Measurements from ENCODE around the gene WDR91. TPM values are rescaled to one million over a fixed set of nuclear protein-coding genes. Genes with fewer than 3 reads are reported as not detected.

The WDR91 gene
- total RNA-seq, 1 experiment from 2014 or later = 8.8 TPM

- H3K4me3 ChIP-seq (ENCODE audit: low read depth in 2 of 2, low read length in 2 of 2) = peak overlapping the region; percentile 97; a peak in 2 of 4 replicates
- H3K27me3 ChIP-seq (ENCODE audit: control insufficient read depth, insufficient read depth, low read length) = no peaks in the 10 kb centered on the region
- DNase-seq (ENCODE audit: low read depth, low spot score) (no peak), ATAC-seq (no peak)
- BruUV-seq (replicated peaks) = no TSS peak
- TF ChIP-seq SIN3A (IDR thresholded peaks at IDR 0.05; ENCODE audit: borderline replicate concordance, insufficient read depth, low read depth, low read length) = no peak
- TF ChIP-seq CTCF (IDR thresholded peaks at IDR 0.05) = no peak
- TF ChIP-seq REST (IDR thresholded peaks at IDR 0.05; ENCODE audit: insufficient read depth in 1 of 2, low read depth in 2 of 2, low read length in 1 of 2) = no peak
- TF ChIP-seq TCF7L2 (IDR thresholded peaks at IDR 0.05; ENCODE audit: low read depth, low read length) = no peak
- no peak for TF ChIP-seq POLR2AphosphoS5 (IDR thresholded peaks at IDR 0.05; ENCODE audit: low read depth, low read length)
- peak overlapping the region; percentile 96 for H3K27ac ChIP-seq (ENCODE audit: low read length)
- no peaks in the 10 kb centered on the region for H3K9me3 ChIP-seq (ENCODE audit: control insufficient read depth, insufficient read depth, low read depth, low read length)
- in situ Hi-C loops (cut with HindIII; ENCODE audit: low pct_unique_long_range_greater_than_20kb, low sequenced_read_pairs) = no loop called here
- intact Hi-C loops (cut with micrococcal nuclease; ENCODE audit: unreplicated experiment) = no loop called here
- CTCF ChIA-PET = no interaction called here
- peaks cover 5% of the 10 kb centered on the region for H3K36me3 ChIP-seq (ENCODE audit: control insufficient read depth, insufficient read depth, low read length)
- POLR2A ChIA-PET = no interaction called here
- H3K4me1 ChIP-seq (ENCODE audit: control insufficient read depth, insufficient read depth, low read length) = peaks cover 10% of the 10 kb centered on the region
These were observed 42.7 kb downstream of the WDR91 start for GRCh38 chr7:135168489-135169140.

- CTCF ChIA-PET = no interaction called here
These were observed 43.3 kb downstream of the WDR91 start for GRCh38 chr7:135168001-135168400.

More at GRCh38 chr7:135168001-135168400, 43.3 kb downstream of the WDR91 start:
- no peak for ATAC-seq
- Histone ChIP-seq H3K4me1 (ENCODE audit: control insufficient read depth, insufficient read depth, low read length) (peaks cover 10% of the 10 kb centered on the region), H3K27ac (ENCODE audit: low read length) (no peak overlapping the region; the same call in 1 of the 2 replicates), H3K9me3 (ENCODE audit: control insufficient read depth, insufficient read depth, low read depth, low read length) (no peaks in the 10 kb centered on the region), H3K4me3 (ENCODE audit: low read depth in 2 of 2, low read length in 2 of 2) (no peak overlapping the region), H3K27me3 (ENCODE audit: control insufficient read depth, insufficient read depth, low read length) (no peaks in the 10 kb centered on the region), H3K36me3 (ENCODE audit: control insufficient read depth, insufficient read depth, low read length) (peaks cover 5% of the 10 kb centered on the region)
- intact Hi-C loops (cut with micrococcal nuclease; ENCODE audit: unreplicated experiment) = no loop called here
- TF ChIP-seq SIN3A (IDR thresholded peaks at IDR 0.05; ENCODE audit: borderline replicate concordance, insufficient read depth, low read depth, low read length) (no peak), REST (IDR thresholded peaks at IDR 0.05; ENCODE audit: insufficient read depth in 1 of 2, low read depth in 2 of 2, low read length in 1 of 2) (no peak), POLR2AphosphoS5 (IDR thresholded peaks at IDR 0.05; ENCODE audit: low read depth, low read length) (no peak), CTCF (IDR thresholded peaks at IDR 0.05) (no peak), TCF7L2 (IDR thresholded peaks at IDR 0.05; ENCODE audit: low read depth, low read length) (no peak)
- POLR2A ChIA-PET = no interaction called here
- no peak for DNase-seq (ENCODE audit: low read depth, low spot score)
- in situ Hi-C loops (cut with HindIII; ENCODE audit: low pct_unique_long_range_greater_than_20kb, low sequenced_read_pairs) = no loop called here
- no TSS peak for BruUV-seq (replicated peaks)
